ENCODE data around the gene EPHA6. TPM values are rescaled to one million over a fixed set of nuclear protein-coding genes. Genes with fewer than 3 reads are reported as not detected.

Gene EPHA6
- total RNA-seq, 1 experiment from 2014 or later: 0.61 TPM

GRCh38 chr3:96814651-96815567, 515 bp downstream of the EPHA6 start:
- no peak for TF ChIP-seq CTCF (conservative IDR thresholded peaks at IDR 0.05)
- Histone ChIP-seq H3K9ac (ENCODE audit: extremely low read depth, insufficient read length, low read length) (no peak overlapping the region), H3K23me2 (ENCODE audit: insufficient read length, low read depth, low read length, poor library complexity, severe bottlenecking) (peaks cover 24% of the 10 kb centered on the region), H3K79me1 (ENCODE audit: insufficient read depth, low read depth, low read length, poor library complexity, severe bottlenecking) (no peaks in the 10 kb centered on the region), H2AK5ac (ENCODE audit: insufficient read length, low read length) (no peak overlapping the region), H3K27me3 (ENCODE audit: insufficient read depth, low read length) (peaks cover 9% of the 10 kb centered on the region; the same call in 1 of the 2 replicates), H2BK20ac (ENCODE audit: low read depth, low read length, poor library complexity, severe bottlenecking) (no peak overlapping the region), H3K79me2 (ENCODE audit: insufficient read depth, low read length) (no peaks in the 10 kb centered on the region), H3K56ac (ENCODE audit: insufficient read length, low read depth, low read length) (no peak overlapping the region), H2AFZ (ENCODE audit: low read length) (no peak overlapping the region), H2BK5ac (ENCODE audit: insufficient read length, low read length) (no peak overlapping the region), H3T11ph (ENCODE audit: low read length) (no peak overlapping the region), H3K4ac (ENCODE audit: low read depth, low read length) (no peak overlapping the region), H2BK12ac (ENCODE audit: insufficient read length, low read depth, low read length) (no peak overlapping the region), H3K27ac (ENCODE audit: insufficient read length, low read depth, low read length) (no peak overlapping the region), H3K23ac (ENCODE audit: insufficient read length, low read depth, low read length) (no peak overlapping the region), H2BK120ac (ENCODE audit: low read depth, low read length, poor library complexity, severe bottlenecking) (no peak overlapping the region), H2BK15ac (ENCODE audit: low read depth, low read length) (no peak overlapping the region), H3K9me3 (ENCODE audit: control insufficient read depth, low read depth, low read length) (no peaks in the 10 kb centered on the region), H4K5ac (ENCODE audit: insufficient read length, low read depth, low read length) (no peak overlapping the region), H3K4me2 (ENCODE audit: insufficient read depth, insufficient read length, low read length) (peak overlapping the region; percentile 79), H3K4me1 (ENCODE audit: insufficient read depth, low read length) (no peaks in the 10 kb centered on the region), H3K14ac (ENCODE audit: insufficient read depth, low read length) (no peak overlapping the region), H4K91ac (ENCODE audit: insufficient read length, low read depth, low read length) (no peak overlapping the region), H4K20me1 (ENCODE audit: control insufficient read depth, insufficient read depth, insufficient read length) (no peaks in the 10 kb centered on the region), H3K18ac (ENCODE audit: insufficient read length, low read depth, low read length) (no peak overlapping the region), H4K8ac (replicated peaks; ENCODE audit: insufficient read length, low read depth, low read length) (no peak overlapping the region)
- peak; percentile 35 for DNase-seq
- peaks cover 15% of the 10 kb centered on the region in 2 experiments for H3K4me1 Mint-ChIP-seq
- WGBS (ENCODE audit: extremely low coverage, insufficient read length, low lambda C conversion rate): no CpG with 5 or more reads among the region's 50 CpGs
- no peaks in the 10 kb centered on the region; a peak in 1 of 7 replicates for H3K36me3 Mint-ChIP-seq (ENCODE audit: insufficient read depth in 1 of 3, low read depth in 3 of 3)
- peaks cover 45% of the 10 kb centered on the region for H3K27me3 Mint-ChIP-seq (ENCODE audit: low read depth)
- no peak overlapping the region for H3K27ac Mint-ChIP-seq
- H3K4me3 Mint-ChIP-seq: peak overlapping the region; percentile 71 to 84
- no peaks in the 10 kb centered on the region; a peak in 1 of 5 replicates for H3K9me3 Mint-ChIP-seq
